Heart right ventricle (tissue), 16 donors: ENCODE data around the gene SYNCRIP. TPM values are rescaled to one million over a fixed set of nuclear protein-coding genes. Genes with fewer than 3 reads are reported as not detected.

Experiments
- ATAC-seq, 8 donors: fragments of 200-7000 bp; cut with Tn5 transposase; one replicate each; pipeline ENCODE4 v1.9.1; 2020; ENCODE audit warnings: mild to moderate bottlenecking in 8 of 8, moderate library complexity in 8 of 8, moderate number of reproducible peaks in 1 of 8
- DNase-seq, 2 donors: peaks; one replicate each; pipeline ENCODE4 v3.0.0-alpha.2; 2020
- H3K27ac ChIP-seq, 10 donors: fragments of 200-600 bp; sonication (generic) in 2 of 10; one replicate each; pipeline versions ENCODE4 v1.5.0 to v1.8.0; 2020 to 2022; ENCODE audit warnings: mild to moderate bottlenecking in 3 of 10
- H3K27me3 ChIP-seq, 7 donors: fragments of 200-600 bp; one replicate each; pipeline ENCODE4 v1.8.0; 2021 to 2022; ENCODE audit warnings: mild to moderate bottlenecking in 2 of 7
- H3K36me3 ChIP-seq, 9 donors: fragments of 200-600 bp; sonication (generic) in 1 of 9; one replicate each; pipeline versions ENCODE4 v1.5.0 to v1.8.0; 2020 to 2022; ENCODE audit warnings: mild to moderate bottlenecking in 2 of 9
- H3K4me1 ChIP-seq, 9 donors: fragments of 200-600 bp; sonication (generic) in 1 of 9; one replicate each; pipeline versions ENCODE4 v1.5.0 to v1.8.0; 2020 to 2022; ENCODE audit warnings: mild to moderate bottlenecking in 4 of 9
- H3K4me3 ChIP-seq, 10 donors: fragments of 200-600 bp; sonication (generic) in 2 of 10; one replicate each; pipeline versions ENCODE4 v1.5.0 to v1.8.0; 2020 to 2022; ENCODE audit warnings: mild to moderate bottlenecking in 7 of 10, moderate library complexity in 2 of 10
- H3K9me3 ChIP-seq, 11 donors: fragments of 200-600 bp in 10 of 11; sonication (generic) in 2 of 11; one replicate each; pipeline versions ENCODE4 v1.5.0 to v1.8.0; 2013 to 2022; ENCODE audit warnings: mild to moderate bottlenecking in 2 of 11, control low read depth in 1 of 11, moderate library complexity in 1 of 11
- WGBS, 2 donors: extraction: QIAGEN DNeasy Blood & Tissue Kit; methylation state at CpG; one replicate each; pipeline ENCODE4 v1.1.7; 2013; ENCODE audit warnings: inconsistent platforms in 1 of 2; 5-methylcytosine and 5-hydroxymethylcytosine counted together
- intact Hi-C, 10 donors: fragments of 100-400 bp; cut with DNase I; formaldehyde crosslinking; loops; one replicate each; pipeline versions ENCODE4 v1.11.1 to v1.14.2; 2022
- polyA plus RNA-seq, 2 donors: library from polyadenylated mRNA; stranded (reverse); fragments of 200-250 nt; gene quantifications; one replicate each; pipeline ENCODE4 v1.2.3, GENCODE V29; 2013
- total RNA-seq, 10 donors: library from RNA; stranded (reverse); fragmentation: NEBNext Ultra II Directional in 3 of 10; extraction: Animal tissue kit (Norgen Biotek cat#: 25700) in 3 of 10; gene quantifications; one replicate each; pipeline versions ENCODE4 v1.2.1 to v1.2.4, GENCODE V29; 2021 to 2023
- TF ChIP-seq, protein P1 (sequence below), 9 donors: fragments of 200-600 bp; sonication (generic) in 2 of 9; IDR thresholded peaks; one replicate each; pipeline versions ENCODE4 v1.5.0 to v1.8.0; 2021 to 2022; ENCODE audit warnings: antibody characterized with exemption in 9 of 9, mild to moderate bottlenecking in 5 of 9, moderate library complexity in 1 of 9
- donor health status: Arrhythmogenic right ventricular cardiomyopathy.
- donor health status: ischemic (EF 13 %, LVEDD 7.1; RV severe dilation, severe dysfunction).
- donor health status: healthy with polysubstance abuse.
- donor health status: DM: no; HTN: yes; CAD: no.
- donor health status: DM: no; HTN: no; CAD: no.
- donor health status: ischemic (EF 25% LVEDD 6.9; RV normal size, moderate dysfunction).
- donor health status: ischemic (EF 25% LVEDD 5.7; RV mildly dilated, moderate dysfunction).
- donor health status: healthy.
- donor health status: DM: yes; HTN: yes; CAD: no.
- donor health status: Ischemic cardiomyopathy.
- donor health status: ischemic (EF 35%, LVEDD 5.7; RV mildly dilated, moderate dysfunction).
- donor health status: nonischemic (EF 11% LVEDD 7.7; RV severe dilation, severe dysfunction).
- donor health status: DM: yes; HTN: yes; CAD: no.
- donor health status: PGD.
- donor health status: ischemic (EF 29% LVEDD 5.4; RV normal size, mild dysfunction).
- donor health status: nonischemic (EF 23%, LVEDD 6.1; RV moderate dilation, normal function).

Gene SYNCRIP
- total and polyA plus RNA-seq, 12 donors, result 24.6 to 72.6 (median 58.7) TPM

DNA sequence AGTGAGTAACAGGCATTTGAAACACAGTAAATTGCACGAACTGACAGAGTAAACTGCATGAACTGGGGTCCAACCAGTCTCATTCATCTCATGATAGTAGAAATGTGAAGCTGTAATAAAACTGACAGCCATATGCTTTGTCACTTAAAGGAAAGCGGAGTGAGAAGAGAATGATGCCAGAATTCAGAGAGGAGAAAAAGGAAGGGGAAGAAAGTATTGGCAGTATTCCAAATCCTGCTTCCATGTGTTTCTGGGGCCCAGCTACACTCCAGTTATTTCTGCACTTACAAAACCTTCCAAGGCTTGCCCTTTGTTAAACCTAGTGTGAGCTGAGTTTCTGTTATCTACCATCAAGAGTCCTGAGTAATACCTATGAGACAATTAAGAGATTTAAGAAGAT, 66.2 kb downstream of the SYNCRIP start:
- intact Hi-C loops, result no loop called here
- no peaks in the 10 kb centered on the region for H3K27me3 ChIP-seq
- DNase-seq (no peak), ATAC-seq (no peak)
- H3K27ac ChIP-seq, result no peak overlapping the region
- peaks cover 0 to 28% (median 4%) of the 10 kb centered on the region in 9 donors for H3K36me3 ChIP-seq
- H3K4me3 ChIP-seq, result no peak overlapping the region
- TF ChIP-seq, protein P1, sequence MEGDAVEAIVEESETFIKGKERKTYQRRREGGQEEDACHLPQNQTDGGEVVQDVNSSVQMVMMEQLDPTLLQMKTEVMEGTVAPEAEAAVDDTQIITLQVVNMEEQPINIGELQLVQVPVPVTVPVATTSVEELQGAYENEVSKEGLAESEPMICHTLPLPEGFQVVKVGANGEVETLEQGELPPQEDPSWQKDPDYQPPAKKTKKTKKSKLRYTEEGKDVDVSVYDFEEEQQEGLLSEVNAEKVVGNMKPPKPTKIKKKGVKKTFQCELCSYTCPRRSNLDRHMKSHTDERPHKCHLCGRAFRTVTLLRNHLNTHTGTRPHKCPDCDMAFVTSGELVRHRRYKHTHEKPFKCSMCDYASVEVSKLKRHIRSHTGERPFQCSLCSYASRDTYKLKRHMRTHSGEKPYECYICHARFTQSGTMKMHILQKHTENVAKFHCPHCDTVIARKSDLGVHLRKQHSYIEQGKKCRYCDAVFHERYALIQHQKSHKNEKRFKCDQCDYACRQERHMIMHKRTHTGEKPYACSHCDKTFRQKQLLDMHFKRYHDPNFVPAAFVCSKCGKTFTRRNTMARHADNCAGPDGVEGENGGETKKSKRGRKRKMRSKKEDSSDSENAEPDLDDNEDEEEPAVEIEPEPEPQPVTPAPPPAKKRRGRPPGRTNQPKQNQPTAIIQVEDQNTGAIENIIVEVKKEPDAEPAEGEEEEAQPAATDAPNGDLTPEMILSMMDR (IDR thresholded peaks at IDR 0.05), result no peak
- peaks cover 0 to 5% (median 0%) of the 10 kb centered on the region in 11 donors for H3K9me3 ChIP-seq
- WGBS, 2 donors, result 43 to 45% methylated on average over 2 of the region's 2 CpGs
- H3K4me1 ChIP-seq, result peaks cover 0 to 68% (median 37%) of the 10 kb centered on the region in 9 donors

DNA sequence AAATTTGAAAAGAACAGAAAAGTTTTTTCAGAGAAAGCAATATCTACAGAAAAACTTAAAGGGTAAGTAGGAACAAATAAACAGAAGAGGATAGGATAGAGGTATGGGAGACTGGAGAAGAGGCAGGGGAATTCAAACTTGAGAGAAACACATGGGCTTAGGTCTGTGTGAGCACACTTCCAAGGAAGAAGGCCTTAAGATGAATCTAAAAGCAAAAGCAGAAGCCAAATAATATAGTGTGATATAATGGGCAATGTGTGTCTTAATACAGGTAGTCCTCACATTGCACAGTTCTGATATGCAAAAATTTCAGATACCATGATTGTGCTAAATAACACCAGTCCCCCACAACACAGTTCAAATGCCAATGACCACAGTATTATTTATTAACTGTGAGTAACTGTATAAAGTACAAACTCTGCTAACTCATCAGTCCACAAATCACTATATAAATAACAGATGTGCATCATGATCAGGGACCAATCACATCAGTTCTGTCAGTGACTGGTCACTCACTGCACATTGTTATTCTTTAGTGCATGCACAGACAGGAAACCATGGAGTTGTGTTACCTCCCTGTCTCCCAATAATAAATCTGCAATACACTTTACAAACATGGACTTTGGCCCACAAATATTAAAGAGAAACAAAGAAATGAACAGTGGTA, 67.6 kb downstream of the SYNCRIP start:
- Histone ChIP-seq H3K27me3 (no peaks in the 10 kb centered on the region), H3K4me3 (no peak overlapping the region), H3K4me1 (peaks cover 0 to 54% (median 37%) of the 10 kb centered on the region in 9 donors), H3K36me3 (peaks cover 0 to 42% (median 6%) of the 10 kb centered on the region in 9 donors), H3K9me3 (no peaks in the 10 kb centered on the region), H3K27ac (no peak overlapping the region)
- ATAC-seq (peak in 1 of 8 donors; percentile 25), DNase-seq (no peak)
- TF ChIP-seq, protein P1 (IDR thresholded peaks at IDR 0.05), result no peak
- intact Hi-C loops, result no loop called here

DNA sequence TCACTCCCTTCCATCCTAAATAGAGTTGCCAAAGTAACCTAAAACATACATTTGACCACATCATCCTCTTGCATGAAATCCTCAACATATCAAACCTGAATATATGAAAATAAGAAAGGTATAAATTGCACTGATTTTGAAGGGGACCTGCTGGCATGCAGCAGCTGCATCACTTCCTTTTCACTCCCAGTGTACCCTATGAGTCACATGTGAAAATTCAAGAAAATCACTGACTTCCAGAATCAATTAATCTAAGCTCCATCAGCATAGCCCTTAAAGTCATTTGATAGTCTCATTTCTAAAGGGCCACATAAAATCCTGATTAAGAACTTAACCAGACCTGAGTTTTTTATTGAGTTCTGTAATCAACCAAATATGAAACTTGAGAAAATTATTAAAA, 73.4 kb downstream of the SYNCRIP start:
- Histone ChIP-seq H3K4me3 (no peak overlapping the region), H3K9me3 (no peaks in the 10 kb centered on the region), H3K4me1 (peaks cover 0 to 15% (median 0%) of the 10 kb centered on the region in 9 donors), H3K27ac (no peak overlapping the region), H3K27me3 (no peaks in the 10 kb centered on the region), H3K36me3 (peaks cover 0 to 75% (median 6%) of the 10 kb centered on the region in 9 donors)
- no peak for DNase-seq
- ATAC-seq, result no peak
- TF ChIP-seq, protein P1 (IDR thresholded peaks at IDR 0.05), result no peak
- intact Hi-C loops, result no loop called here

DNA sequence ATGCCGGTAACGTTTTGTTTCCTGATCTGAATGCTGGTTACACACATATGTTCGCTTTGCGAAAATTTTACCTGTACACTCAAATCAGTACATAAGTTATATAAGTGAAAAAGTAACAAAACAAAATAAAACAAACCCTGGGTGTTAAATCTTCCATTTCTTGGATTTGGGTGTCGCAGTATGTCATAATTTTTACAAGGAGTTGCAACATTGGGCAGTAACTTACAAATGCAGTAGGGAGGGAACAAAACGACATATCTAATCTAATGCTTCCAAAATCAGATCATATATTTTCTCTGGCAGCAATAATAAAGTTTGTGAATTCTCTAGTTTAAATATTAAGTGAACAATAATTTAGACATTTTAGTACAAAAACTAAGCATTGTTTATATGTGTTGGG, 74.3 kb downstream of the SYNCRIP start:
- DNase-seq (no peak), ATAC-seq (no peak)
- no peak overlapping the region for H3K27ac ChIP-seq
- peaks cover 0 to 15% (median 0%) of the 10 kb centered on the region in 9 donors for H3K4me1 ChIP-seq
- 91 to 92% methylated on average over 6 of the region's 6 CpGs for WGBS, 2 donors
- peaks cover 0 to 84% (median 6%) of the 10 kb centered on the region in 9 donors for H3K36me3 ChIP-seq
- intact Hi-C loops, result no loop called here
- no peaks in the 10 kb centered on the region for H3K27me3 ChIP-seq
- no peak overlapping the region for H3K4me3 ChIP-seq
- no peaks in the 10 kb centered on the region for H3K9me3 ChIP-seq
- TF ChIP-seq, protein P1 (IDR thresholded peaks at IDR 0.05), result no peak
